Esophagus muscularis mucosa (tissue), 3 donors: ENCODE results near the gene NUPR1.

Experiments
- CTCF ChIP-seq, 3 experiments: fragments of 200-600 bp in 2 of 3; fragments of 450-650 bp in 1 of 3; sonication (generic) in 2 of 3; IDR thresholded peaks; one replicate each; pipeline ENCODE4 v1.5.1; 2017 to 2019; ENCODE audit warnings: antibody characterized with exemption in 3 of 3, mild to moderate bottlenecking in 2 of 3, moderate library complexity in 1 of 3
- POLR2A ChIP-seq: fragments of 450-650 bp; IDR thresholded peaks from one replicate; pipeline ENCODE4 v1.6.1; 2017; ENCODE audit warnings: antibody characterized with exemption, moderate library complexity, mild to moderate bottlenecking, low read depth

- TF ChIP-seq POLR2A (no peak), CTCF (IDR thresholded peaks at IDR 0.05) (no peak)
Measured at GRCh38 chr16:28542646-28543045, 3.9 kb upstream of the NUPR1 start.
